ENCODE data around the gene USP10.

Gene USP10

DNA sequence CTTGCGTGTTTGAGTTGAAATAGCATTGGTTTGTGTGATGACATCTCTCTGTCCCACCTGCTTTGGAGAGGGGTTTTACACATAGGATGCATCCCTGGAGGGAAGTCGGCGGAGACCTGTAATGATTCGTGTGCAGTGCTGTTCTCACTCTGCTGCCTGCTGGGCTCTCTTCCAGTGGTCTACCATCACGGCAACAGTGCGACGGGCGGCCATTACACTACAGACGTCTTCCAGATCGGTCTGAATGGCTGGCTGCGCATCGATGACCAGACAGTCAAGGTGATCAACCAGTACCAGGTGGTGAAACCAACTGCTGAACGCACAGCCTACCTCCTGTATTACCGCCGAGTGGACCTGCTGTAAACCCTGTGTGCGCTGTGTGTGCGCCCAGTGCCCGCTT is 78.9 kb downstream of the USP10 start:
- DNase-seq, result no peak

DNA sequence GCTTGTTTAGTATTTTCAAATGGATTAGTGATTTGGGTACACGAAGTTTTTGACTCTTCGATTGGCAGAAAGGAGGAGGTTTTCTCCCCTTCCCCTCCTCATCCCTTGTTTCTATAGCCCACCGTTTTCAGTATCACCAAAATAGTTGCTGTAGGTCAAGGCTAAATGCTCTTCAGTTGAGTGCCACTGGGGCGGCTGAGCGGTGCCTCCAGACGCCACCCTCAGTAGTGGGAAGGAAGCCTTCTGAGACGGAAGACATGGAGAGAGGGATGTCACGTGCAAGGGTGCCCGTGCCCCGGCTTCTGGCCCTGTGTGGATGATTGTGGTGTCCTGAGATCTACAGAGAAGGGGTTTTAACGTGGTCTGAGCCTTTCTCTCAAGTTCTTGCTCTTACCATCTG is 80.3 kb downstream of the USP10 start:
- DNase-seq, result no peak

DNA sequence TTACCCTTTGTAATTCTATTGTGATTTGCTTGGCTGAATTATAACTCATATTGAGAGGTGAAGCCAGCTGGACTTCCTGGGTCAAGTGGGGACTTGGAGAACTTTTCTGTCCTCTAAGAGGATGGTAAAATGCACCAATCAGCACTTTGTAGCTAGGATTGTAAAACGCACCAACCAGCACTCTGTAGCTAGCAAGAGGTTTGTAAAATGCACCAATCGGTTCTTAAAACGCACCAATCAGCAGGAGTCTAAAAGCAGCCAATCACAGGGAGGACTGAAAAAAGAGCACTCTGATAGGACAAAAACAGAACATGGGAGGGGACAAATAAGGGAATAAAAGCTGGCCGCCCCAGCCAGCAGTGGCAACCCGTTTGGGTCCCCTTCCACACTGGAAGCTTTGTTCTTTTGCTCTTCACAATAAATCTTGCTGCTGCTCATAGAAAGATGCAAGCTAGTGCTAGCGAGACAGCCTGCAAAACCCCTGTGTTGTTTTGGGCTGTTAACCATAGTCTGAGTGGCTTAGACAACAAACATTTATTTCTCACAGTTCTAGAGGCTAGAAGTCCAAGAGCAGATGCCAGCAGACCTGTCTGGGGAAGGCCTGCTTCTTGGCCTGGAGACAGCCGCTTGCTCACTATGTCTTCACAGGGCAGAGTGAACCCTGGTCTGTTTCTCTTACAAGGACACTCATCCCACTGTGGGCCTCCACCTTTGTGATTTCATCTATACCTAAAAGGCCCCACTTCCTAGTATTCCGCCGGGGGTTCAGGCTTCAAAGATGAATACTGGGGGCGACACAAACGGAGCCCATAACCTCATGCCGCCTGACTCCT is 81.0 kb downstream of the USP10 start:
- no peak for DNase-seq

DNA sequence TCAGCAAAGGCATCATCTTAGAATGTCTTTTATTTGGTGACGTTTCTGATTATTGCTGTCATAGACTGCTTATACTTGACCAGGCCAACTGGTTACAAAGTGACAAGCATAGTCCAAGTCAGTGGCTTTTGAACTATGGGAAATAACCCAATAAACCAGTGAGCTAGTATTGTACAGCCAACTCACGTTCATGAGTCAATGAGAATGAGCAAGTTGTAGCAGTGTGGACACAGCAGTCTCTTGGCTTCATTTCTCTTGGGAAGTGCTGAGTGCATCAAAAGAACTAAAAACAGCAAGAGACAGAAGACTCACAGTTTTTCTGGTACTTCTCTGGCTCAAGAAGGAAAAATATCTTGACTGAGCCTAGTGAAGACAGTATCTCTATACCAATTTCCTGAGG is 83.0 kb downstream of the USP10 start:
- no peak for DNase-seq

DNA sequence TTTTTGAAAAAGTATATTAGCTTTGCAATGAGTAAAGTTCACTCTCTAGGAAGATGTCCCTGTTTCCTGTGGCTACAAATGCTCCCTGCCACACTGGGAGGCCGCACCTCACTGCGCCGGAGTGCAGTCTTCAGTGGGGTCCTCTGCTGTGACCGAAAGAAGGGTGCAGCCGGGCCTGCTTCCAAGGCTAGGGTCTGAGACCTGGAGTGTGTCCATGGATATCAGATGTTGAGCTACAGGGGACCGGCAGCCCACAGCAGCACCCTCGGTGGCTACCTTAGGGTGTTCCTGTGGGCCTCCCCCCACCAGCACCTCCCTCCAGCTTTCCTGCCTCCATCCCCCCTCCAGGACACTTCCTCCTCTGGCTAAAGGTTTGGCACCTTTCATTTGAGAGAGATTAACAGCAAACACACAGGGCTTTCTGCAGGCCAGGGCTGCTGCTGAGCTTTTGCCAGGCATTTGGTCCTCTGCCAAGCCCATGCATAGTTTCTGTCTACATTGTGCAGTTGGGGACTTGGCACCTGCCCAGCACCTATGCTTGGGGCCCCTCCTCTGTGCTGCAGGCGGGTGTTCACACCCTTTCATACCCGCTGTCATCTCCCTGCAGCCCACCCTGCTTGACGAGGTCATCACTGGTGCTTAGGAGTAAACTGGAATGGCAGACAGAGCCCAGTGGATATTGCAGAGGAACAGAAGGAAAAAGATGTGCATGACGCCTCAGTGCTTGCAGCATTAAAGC is 86.2 kb downstream of the USP10 start:
- DNase-seq, result peak; percentile 65

DNA sequence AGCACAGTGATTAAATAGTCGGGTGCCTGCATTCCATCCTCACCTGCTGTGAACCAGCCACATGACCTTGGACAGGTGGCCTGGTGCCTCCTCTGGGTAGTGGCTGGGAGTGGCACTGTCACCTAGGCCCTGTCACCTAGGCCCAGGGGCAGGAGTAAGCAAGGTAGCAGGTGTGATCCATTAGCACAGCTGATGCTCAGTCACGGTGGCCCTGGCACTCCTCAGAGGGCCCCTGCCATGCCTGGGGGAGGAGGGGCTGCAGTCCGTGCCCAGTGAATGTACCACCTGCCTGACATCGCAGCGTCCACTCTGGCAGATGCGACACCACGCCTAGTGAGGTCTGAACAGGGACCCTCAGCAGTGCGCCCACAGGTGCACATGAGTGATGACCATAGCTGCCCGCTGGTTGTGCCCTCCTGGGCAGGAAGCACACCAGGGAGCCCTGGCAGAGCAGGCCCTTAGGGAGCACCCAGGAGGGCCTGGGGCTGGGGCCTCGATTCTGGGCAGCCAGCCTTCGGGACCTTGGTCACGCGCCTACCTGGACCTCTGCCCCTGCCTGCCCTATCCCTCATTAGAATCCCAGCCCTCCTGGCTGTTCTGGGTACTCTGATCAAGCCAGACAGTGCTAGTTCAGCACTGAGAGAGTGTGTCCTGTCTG is 86.9 kb downstream of the USP10 start:
- DNase-seq, result peak; percentile 32

DNA sequence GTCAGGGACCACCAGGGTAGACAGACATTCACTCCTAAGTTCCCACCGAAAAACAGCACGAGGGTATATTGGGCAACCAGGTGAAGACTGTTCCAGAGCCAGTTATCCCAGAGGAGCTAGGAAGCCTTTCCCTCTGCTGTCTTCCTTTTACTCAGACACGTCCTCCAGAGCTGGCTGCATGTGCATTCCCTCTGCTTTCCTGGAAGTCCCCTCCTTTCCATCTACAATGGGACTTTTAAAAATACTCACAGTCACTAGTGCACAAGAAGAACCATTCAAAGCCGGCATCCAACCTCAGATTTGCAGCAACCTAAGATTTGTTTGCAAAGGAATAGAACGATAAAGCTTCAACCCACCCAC is 87.4 kb downstream of the USP10 start:
- DNase-seq, result no peak

DNA sequence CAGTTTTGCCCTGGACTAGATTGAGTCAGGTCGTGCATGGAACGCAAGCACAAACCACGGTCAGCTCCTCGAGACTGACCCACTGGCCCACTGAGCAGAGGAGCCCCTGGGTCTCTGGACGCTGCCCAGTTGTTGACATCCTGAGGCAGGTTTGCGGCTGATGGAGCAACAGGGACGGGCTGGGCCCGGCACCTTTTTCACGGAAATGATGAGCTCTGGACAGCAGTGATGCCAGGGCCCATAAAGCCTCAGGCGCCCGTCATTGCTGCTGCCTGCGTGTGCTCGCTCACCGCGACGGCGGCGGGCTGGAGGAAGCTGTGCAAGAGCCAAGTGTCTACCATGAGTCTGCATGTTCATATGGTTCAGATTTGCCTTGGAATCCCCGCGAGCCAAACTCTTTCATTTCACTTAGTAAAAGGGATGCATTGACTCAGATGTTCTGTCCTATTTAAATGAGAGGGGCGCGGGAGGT is 89.2 kb downstream of the USP10 start:
- no peak for DNase-seq

DNA sequence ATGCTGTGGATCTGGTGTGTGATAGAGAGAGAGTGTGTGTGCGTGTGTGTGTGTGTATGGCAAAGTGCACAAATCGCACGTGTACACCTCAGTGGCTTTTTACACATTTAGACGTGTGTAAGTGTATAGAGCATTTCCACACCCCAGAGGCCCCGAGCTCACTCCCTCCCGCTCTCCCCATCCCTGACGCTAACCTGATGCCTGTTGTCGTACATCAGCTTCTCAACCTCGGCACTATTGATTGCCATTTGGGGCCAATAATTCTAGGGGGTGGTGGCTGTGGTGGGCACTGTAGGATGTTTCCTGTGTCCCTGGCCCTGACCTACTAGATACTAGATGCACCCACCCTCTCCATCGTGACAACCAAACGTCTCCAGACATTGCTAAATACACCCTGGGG is 89.6 kb downstream of the USP10 start:
- no peak for DNase-seq

DNA sequence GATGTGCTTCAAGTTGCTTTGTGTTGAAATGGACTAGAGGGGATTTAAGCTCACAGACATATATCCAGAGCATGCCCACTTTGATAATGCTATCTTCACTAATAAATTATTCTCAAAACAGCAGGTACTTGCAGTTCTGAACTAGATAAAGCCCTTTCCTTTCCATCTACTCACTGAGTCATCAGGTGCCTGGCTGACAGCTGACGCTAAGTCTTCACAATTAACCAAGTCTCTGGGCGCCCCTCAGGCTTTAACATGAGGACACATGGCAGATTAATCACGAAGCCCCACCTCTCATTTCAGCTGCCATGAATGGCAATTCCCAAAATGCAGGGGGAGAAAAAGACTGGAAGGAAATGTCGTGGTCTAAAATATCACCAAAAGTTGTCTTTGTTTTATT is 90.5 kb downstream of the USP10 start:
- DNase-seq, result no peak

DNA sequence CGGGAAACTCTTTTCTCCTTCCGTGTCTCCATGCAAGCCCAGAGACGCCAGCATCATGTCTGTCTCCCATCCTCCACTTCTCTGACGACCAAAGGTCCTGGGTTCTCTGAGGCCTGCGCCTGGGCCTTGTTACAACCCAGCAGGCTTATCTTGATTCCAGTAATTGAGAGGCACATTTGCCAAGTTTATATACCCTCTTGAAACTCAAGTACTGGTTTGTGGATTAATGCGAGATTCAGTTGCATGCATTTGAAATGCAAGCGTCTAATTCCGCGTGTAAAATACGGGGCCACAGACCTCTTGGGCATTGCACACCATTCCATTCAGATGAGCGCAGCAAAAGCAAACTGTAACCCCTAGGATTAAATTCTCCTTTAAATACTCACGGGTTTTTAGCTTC is 91.3 kb downstream of the USP10 start:
- no peak for DNase-seq

DNA sequence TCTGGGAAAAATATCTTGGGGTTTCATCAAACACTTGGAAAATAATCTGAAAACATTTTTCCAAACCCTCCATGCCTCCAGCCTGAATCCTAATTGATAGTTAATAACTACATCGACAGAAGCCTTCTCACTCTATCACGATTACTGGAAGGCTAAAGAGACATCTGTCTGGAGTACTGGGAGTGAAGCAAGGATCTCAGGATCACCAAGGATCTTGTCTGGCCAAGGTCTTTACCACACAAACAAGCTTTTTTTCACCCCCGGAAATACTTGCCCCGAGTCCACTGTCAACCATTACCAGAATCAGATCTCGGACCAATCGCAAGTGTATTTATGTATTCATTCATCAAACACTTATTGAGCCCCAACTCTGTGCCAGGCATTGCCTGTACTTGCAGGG is 91.7 kb downstream of the USP10 start:
- DNase-seq, result no peak

DNA sequence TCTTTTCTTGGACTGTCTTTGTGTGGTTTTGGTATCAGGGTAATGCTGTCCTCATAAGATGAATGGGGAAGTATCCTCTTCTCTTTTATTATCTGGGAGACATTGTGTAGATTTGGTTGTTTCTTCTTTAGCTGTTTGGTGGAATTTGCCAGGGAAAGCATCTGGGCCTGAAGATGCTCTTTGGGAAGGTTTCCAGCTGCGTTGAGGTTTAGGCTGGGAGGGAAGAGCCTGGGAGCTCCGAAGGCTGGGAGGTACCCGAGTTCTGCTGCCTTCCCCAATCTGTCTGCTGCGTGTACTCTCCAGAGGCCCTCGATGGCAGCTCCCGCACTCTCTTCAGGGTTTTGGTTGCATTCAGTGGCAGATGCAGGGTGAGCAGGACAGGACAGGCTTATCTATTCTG is 94.4 kb downstream of the USP10 start:
- no peak for DNase-seq

DNA sequence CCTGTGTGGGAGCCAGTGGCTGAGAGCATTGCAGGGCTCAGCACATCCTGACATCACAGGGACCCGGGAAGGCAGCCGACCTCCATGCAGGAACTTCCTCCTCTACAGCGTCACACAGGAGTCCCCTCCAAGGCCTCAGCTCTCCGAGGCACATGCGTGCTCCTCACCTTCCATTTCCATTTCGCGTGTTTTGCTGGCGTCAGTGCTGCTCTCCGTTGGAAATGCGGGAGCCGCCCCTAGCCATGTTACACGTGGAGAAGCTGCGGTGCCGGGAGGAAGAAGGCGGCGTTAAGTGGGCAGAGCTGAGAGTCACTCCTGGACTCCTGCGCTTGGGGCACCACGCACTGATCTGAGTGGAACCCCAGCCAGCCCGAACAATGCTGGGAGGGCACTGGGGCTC is 94.8 kb downstream of the USP10 start:
- no peak for DNase-seq

DNA sequence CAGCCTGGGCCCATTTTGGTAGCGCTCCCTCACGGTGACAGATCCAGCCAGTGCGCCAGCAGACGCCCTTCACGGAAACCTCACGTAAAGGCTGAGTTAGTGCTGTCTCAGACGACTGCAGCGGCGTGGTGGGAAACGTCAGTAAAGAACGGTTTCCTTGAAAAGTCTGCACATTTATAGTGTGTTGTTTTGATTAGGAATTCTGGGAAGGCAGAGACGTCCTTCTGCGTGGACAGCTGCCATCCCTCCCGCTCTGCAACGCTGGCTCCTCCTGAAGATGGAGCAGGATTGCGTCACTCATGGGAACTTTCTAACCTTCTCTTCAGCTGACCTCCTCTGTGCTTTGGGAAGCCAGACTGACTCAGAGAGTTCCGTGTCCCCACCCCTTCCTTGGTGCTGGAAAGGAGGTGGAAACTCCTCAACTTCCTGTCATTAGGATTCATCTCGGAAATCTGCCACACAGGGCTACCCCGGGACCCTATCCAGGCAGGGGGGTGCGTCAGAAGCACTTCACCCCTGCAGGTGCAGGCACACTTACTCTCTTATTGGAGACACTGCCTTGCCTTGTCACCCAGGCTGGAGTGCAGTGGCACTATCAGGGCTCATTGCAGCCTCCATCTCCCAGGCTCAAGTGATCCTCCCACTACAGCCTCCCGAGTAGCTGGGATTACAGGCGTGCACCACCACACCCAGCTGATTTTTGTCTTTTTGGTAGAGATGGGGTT is 95.7 kb downstream of the USP10 start:
- no peak for DNase-seq

DNA sequence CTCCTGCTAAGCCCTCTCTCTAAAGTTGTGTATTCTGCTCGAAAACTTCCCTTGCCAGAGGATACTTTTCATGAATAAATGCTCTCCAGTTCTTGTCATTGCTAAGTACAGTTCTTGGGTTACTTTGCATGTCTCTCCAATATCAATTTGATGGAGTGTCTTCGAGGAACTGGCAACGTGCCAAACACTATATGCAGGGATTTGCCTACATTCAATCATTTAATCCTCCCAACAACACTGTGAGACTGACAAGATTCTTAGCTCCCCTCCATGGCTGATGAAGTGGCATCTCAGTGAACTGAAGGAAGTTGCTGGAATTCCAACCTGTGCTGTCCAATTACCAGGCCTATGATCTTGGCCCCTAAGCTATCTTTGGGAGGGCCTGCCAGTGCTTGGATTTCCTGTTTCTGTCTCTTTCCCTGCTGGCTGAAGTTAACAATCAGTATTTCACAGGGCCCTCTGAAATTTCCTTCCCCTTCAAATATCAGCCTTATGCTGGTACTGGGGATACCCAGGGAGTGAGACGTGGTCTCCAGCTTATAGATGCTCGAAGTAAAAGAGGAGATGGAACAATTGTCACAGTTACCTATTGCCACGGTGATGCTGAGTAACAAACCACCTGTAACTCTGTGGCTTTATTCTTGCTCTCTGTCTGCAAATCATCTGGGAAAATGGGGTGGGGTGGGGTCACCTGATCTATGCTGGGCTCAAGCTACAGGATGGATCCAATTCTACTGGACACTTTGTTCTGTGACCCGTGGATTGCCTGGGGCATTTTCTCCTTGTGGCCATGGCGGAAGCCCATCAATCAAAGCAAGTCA is 100.6 kb downstream of the USP10 start:
- no peak for DNase-seq

DNA sequence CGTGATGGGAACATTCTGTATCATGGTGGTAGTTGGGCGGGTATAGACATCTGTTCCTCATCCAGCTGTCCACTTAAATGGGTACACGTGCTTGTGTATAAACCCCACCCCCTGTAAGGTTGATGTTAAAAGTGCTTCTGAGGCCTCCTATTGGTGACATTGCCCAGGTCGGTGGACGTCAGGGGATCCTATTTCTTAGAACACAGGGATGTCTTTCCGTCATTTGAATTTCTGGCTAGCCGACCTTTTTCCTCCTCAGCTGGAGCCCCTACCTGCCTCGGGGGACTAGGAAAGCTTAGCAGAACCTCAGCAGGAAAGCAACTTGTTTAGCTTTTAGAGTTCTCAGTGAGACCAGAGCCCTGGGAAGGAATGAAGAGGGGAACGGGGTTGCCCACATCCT is 103.3 kb downstream of the USP10 start:
- no peak for DNase-seq

DNA sequence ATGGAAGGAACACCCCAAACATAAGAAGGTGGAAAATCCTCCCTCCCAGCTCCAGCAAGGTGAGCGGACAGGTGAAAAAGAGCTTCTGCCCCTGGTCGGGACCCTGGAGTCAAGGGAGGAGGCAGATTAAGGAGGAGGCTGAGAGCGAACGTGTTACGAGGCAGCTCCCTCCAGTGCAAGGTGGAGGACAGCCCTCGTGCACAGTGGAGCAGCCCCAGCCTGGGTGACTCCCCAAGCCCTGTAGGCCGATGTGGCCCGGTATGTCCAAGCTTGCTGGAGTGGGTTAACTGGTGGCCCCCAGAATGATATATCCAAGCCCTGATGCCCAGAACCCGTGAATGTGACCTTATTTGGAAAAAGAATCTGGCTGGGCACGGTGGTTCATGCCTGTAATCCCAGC is 104.5 kb downstream of the USP10 start:
- no peak for DNase-seq

DNA sequence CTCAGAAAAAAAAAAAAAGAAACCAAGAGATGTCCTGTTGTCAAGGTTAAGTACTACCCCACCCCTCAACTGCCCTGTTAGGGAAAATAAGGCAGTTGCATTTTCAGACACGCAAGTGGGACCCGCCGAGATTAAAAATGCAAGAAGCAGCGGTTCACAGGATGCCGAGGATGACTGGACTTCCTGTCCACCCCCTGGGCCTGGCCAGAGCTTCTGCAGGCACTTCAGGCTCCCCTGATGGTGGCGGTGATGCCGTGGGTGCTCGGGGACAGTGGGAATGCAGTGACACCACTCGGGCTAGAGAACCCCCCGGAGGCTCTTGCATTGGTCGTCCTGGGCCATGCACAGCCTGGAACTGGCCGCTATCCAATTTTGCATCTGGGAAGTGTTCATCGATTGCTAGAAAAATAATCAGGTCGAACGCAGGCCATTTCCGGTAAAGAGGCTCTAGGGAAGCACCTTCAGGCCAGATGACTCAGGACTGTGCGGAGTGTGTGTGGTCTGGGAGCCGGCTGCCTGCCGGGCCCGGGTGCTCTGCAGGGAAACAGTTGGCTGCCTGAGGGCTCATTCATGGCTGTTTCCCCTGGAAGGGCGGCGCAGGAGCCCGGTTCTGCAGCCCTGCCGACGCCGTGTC is 106.6 kb downstream of the USP10 start:
- no peak for DNase-seq

DNA sequence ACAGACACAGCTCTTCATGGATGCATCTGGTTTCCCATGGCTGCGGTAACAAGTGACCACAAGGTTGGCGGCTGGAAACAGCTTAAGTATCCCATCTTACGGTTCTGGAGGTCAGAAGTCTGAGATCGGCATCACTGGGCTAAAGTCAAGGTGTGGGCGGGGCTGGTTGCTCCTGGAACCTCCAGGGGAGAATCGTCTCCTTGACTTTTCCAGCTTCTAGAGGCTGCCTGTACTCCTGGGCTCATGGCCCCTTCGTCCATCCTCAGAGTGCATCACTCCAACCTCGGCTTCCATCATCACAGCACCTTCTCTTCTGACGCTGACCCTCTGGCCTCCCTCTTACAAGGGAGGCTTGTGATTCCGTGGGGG is 107.1 kb downstream of the USP10 start:
- DNase-seq, result no peak

DNA sequence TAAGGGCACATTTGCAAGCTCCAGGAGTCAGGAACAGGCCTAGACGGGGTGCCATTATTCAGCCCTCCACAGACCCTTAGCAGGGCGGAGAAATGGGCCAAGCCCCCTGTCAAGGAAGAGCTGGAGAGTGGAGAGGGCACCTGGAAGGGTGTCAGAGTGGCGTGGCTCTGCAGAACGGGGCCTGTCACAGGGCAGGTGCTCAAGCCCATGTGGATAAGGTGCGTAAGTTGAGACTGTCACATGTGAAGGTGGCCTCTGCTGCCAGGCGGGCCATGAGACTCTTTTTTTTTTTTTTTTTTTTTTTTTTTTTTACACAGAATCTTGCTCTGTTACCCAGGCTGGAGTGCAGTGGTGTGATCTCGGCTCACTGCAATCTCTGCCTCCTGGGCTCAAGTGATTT is 108.0 kb downstream of the USP10 start:
- no peak for DNase-seq

DNA sequence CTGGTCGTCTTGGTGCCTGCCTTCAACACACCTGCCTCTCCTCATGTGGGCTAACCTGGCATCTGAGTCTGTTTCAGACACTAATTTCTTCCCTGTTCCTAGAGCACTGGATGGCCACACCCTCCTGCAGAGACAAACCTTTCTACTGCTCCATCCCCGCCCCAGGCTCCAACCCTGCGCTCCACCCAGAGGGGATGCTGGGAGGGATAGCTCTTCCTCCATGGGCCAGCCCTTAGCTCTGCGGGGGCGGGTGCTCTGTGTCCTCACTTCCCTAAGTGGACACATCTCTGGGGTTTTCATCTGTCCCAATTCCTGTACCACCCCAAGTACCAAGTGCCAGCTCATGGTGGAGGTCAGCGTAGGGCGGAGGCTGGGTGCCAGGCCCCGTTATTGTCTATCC is 109.0 kb downstream of the USP10 start:
- no peak for DNase-seq

Data from NCI-H748 treated with DMSO at 0.1 percent for 48 hours (cell line).